ENCODE measurements around the gene HSD11B1. TPM values are rescaled to one million over a fixed set of nuclear protein-coding genes. Genes with fewer than 3 reads are reported as not detected.

The HSD11B1 gene
- total and polyA plus RNA-seq, 12 donors = 0.17 to 29.6 (median 8.6) TPM

DNA sequence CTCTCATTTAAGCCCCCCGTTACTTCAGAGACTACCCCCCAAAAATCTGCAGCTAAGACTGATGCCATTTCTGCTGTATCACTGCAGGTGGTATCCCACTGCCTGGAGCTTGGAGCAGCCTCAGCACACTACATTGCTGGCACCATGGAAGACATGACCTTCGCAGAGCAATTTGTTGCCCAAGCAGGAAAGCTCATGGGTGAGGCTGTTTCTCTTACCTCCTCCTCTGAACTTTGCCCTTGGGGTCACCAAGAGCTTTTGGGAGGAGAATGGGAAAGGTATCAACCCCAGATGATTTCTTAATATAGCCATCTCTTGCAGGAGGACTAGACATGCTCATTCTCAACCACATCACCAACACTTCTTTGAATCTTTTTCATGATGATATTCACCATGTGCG is 2.0 kb downstream of the HSD11B1 start:
- no peaks in the 10 kb centered on the region for H3K9me3 ChIP-seq (replicated peaks in 1 of 3)
- H3K27me3 ChIP-seq = no peaks in the 10 kb centered on the region
- TF ChIP-seq, protein P1, sequence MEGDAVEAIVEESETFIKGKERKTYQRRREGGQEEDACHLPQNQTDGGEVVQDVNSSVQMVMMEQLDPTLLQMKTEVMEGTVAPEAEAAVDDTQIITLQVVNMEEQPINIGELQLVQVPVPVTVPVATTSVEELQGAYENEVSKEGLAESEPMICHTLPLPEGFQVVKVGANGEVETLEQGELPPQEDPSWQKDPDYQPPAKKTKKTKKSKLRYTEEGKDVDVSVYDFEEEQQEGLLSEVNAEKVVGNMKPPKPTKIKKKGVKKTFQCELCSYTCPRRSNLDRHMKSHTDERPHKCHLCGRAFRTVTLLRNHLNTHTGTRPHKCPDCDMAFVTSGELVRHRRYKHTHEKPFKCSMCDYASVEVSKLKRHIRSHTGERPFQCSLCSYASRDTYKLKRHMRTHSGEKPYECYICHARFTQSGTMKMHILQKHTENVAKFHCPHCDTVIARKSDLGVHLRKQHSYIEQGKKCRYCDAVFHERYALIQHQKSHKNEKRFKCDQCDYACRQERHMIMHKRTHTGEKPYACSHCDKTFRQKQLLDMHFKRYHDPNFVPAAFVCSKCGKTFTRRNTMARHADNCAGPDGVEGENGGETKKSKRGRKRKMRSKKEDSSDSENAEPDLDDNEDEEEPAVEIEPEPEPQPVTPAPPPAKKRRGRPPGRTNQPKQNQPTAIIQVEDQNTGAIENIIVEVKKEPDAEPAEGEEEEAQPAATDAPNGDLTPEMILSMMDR (IDR thresholded peaks at IDR 0.05) = no peak
- TF ChIP-seq POLR2A (IDR thresholded peaks at IDR 0.05) = no peak
- intact Hi-C loops (cut with DNase I) = no loop called here
- no peaks in the 10 kb centered on the region for H3K4me1 ChIP-seq (replicated peaks in 1 of 2)
- 90 to 97% (median 94%) methylated on average over 3 of the region's 3 CpGs for WGBS, 4 donors
- no peak overlapping the region for H3K27ac ChIP-seq
- DNase-seq = no peak
- H3K36me3 ChIP-seq (replicated peaks in 1 of 2) = no peaks in the 10 kb centered on the region
- no peak overlapping the region for H3K4me3 ChIP-seq

DNA sequence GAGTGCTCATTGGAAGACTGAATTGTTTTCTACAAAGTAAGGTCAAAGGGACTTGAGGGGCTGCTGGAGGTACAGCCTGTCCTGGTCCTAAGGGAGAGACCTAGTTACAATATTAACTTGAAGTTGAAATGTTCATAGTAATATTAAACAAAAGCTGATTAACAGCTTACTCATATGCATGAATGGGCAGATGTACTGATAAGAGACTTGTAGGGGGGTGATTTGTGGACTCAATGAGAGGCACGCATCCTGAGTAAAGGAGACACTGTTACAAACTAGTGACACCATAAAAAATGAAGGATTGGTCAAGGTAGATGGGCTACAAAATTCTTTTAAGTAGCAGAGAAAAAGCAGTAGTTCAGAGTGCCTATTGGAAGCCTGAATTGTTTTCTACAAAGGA is 2.7 kb downstream of the HSD11B1 start:
- Histone ChIP-seq H3K4me3 (no peak overlapping the region), H3K9me3 (replicated peaks in 1 of 3) (no peaks in the 10 kb centered on the region), H3K36me3 (replicated peaks in 1 of 2) (no peaks in the 10 kb centered on the region), H3K27ac (no peak overlapping the region), H3K4me1 (replicated peaks in 1 of 2) (no peaks in the 10 kb centered on the region), H3K27me3 (no peaks in the 10 kb centered on the region)
- TF ChIP-seq, protein P1 (IDR thresholded peaks at IDR 0.05) = no peak
- TF ChIP-seq POLR2A (IDR thresholded peaks at IDR 0.05) = no peak
- 71 to 91% (median 81%) methylated on average over 1 of the region's 1 CpG for WGBS, 4 donors
- intact Hi-C loops (cut with DNase I) = no loop called here
- no peak for DNase-seq

DNA sequence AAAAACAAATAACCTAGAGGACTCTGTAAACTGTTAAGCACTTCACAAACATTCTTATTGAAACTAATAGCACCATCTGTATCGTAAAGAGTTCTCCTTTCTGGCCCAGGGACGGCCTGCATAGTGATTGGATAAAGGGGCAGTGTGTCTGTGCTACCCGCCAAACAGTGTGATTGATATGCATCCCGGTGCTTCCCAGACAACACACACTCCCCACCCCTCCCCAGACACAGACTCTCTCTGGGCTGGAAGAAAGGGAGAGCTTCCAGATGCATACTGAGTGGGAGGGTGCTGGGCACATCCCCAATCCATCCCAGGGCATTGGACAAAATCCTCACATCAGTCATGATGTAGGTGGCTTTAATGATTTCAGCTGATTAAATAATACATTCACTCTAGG is 3.7 kb downstream of the HSD11B1 start:
- 62 to 80% (median 74%) methylated on average over 4 of the region's 4 CpGs for WGBS, 4 donors
- no peak for TF ChIP-seq POLR2A (IDR thresholded peaks at IDR 0.05)
- TF ChIP-seq, protein P1 (IDR thresholded peaks at IDR 0.05) = no peak
- no peak for DNase-seq
- H3K9me3 ChIP-seq (replicated peaks in 1 of 3) = no peaks in the 10 kb centered on the region
- no peaks in the 10 kb centered on the region for H3K36me3 ChIP-seq (replicated peaks in 1 of 2)
- no peaks in the 10 kb centered on the region for H3K27me3 ChIP-seq
- intact Hi-C loops (cut with DNase I) = no loop called here
- no peak overlapping the region for H3K4me3 ChIP-seq
- no peak overlapping the region for H3K27ac ChIP-seq
- no peaks in the 10 kb centered on the region for H3K4me1 ChIP-seq (replicated peaks in 1 of 2)

DNA sequence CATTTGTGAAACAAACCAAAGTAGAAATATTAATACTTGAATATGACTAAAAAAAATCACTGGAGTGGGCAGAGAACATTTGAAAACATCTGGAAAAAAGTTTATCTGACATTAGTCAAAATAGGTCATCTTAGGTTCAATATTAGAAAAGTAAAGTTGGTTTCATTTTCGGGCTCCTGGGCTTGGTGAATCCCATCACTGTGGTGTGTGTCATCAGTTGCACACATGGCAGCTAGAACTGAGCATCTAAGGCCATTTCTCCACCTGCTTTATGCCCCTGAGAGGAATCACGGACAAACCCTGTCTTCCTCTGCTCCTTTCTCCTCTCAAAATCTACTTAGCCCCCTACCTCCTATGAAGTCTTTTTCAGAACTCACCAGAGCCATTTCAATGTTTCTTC is 5.4 kb downstream of the HSD11B1 start:
- no peaks in the 10 kb centered on the region for H3K9me3 ChIP-seq (replicated peaks in 1 of 3)
- DNase-seq = no peak
- H3K36me3 ChIP-seq (replicated peaks in 1 of 2) = no peaks in the 10 kb centered on the region
- 68 to 83% (median 76%) methylated on average over 2 of the region's 2 CpGs for WGBS, 4 donors
- no peak overlapping the region for H3K27ac ChIP-seq
- H3K27me3 ChIP-seq = no peaks in the 10 kb centered on the region
- intact Hi-C loops (cut with DNase I) = no loop called here
- H3K4me1 ChIP-seq (replicated peaks in 1 of 2) = no peaks in the 10 kb centered on the region
- no peak for TF ChIP-seq POLR2A (IDR thresholded peaks at IDR 0.05)
- TF ChIP-seq, protein P1 (IDR thresholded peaks at IDR 0.05) = no peak
- no peak overlapping the region for H3K4me3 ChIP-seq
